ENCODE results near the gene HOXC12.

HOXC12 gene

DNA sequence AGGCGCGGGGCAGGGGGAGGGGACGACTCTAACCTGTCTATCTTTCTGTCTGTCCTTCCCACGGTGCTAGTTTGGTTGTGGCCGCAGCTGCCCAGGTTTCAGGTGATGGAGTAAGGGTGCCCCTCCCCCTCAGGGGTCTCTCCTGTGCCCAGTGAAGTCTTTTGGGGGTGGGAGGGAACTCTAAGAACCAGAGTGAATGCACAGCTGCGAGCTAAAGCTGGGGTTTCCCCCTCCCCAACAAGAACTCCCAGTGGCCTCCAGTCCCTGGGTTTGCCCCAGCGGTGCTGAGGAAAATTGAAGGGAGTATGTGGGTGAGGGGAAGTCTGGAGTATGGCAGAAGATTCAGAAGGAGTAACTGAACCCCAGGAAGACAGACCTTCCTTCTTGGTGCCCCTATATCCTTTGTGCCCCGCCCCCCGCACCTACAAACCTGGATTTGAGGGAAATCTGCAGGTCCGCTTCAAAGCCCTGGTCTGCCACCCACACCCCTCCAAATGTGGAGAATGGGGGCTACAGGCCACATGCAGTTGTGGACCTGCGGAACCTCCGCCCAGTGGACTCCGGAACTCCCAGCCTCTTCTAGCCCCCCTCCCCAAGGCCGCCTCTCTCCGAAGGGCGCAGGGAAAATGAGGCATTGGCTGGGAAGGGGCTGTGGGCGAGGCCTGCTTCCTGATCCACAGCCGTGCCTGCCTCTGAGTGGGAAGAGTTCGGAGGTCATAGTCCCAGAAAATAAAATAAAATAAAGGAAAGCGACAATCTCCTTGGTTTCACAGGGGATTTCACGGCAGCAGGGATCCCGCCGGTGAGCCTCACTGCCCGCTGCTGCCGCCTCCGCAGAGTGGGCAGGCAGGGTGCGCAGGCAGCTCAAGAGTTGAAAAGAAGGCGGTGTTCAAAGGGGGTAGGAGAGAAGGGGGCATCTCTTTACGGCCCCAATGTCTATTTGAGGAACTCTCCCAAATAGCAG lies 41.8 kb downstream of the HOXC12 start:
- DNase-seq (ENCODE audit: low spot score) (no peak), ATAC-seq (ENCODE audit: low read depth) (no peak)
- Histone ChIP-seq H3K4me1 (ENCODE audit: insufficient read depth, poor library complexity, severe bottlenecking) (no peaks in the 10 kb centered on the region), H3K9me3 (ENCODE audit: severe bottlenecking) (no peaks in the 10 kb centered on the region), H3K27ac (ENCODE audit: poor library complexity, severe bottlenecking) (peak overlapping the region; percentile 34), H3K27me3 (ENCODE audit: insufficient read depth, poor library complexity, severe bottlenecking) (peaks cover 98% of the 10 kb centered on the region), H3K4me3 (ENCODE audit: severe bottlenecking) (peak overlapping the region; percentile 29), H3K36me3 (ENCODE audit: low read depth) (no peaks in the 10 kb centered on the region)
- TF ChIP-seq, protein P1, sequence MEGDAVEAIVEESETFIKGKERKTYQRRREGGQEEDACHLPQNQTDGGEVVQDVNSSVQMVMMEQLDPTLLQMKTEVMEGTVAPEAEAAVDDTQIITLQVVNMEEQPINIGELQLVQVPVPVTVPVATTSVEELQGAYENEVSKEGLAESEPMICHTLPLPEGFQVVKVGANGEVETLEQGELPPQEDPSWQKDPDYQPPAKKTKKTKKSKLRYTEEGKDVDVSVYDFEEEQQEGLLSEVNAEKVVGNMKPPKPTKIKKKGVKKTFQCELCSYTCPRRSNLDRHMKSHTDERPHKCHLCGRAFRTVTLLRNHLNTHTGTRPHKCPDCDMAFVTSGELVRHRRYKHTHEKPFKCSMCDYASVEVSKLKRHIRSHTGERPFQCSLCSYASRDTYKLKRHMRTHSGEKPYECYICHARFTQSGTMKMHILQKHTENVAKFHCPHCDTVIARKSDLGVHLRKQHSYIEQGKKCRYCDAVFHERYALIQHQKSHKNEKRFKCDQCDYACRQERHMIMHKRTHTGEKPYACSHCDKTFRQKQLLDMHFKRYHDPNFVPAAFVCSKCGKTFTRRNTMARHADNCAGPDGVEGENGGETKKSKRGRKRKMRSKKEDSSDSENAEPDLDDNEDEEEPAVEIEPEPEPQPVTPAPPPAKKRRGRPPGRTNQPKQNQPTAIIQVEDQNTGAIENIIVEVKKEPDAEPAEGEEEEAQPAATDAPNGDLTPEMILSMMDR (IDR thresholded peaks at IDR 0.05; ENCODE audit: poor library complexity, severe bottlenecking) = no peak

GRCh38 chr12:53997204-53998109 lies 42.8 kb downstream of the HOXC12 start:
- peaks cover 98% of the 10 kb centered on the region for H3K27me3 ChIP-seq (ENCODE audit: insufficient read depth, poor library complexity, severe bottlenecking)
- no peak overlapping the region for H3K27ac ChIP-seq (ENCODE audit: poor library complexity, severe bottlenecking)
- no peak for DNase-seq (ENCODE audit: low spot score)
- no peak overlapping the region for H3K4me3 ChIP-seq (ENCODE audit: severe bottlenecking)
- H3K4me1 ChIP-seq (ENCODE audit: insufficient read depth, poor library complexity, severe bottlenecking) = no peaks in the 10 kb centered on the region
- no peak for ATAC-seq (ENCODE audit: low read depth)
- TF ChIP-seq, protein P1 (IDR thresholded peaks at IDR 0.05; ENCODE audit: poor library complexity, severe bottlenecking) = no peak
- no peaks in the 10 kb centered on the region for H3K9me3 ChIP-seq (ENCODE audit: severe bottlenecking)
- H3K36me3 ChIP-seq (ENCODE audit: low read depth) = no peaks in the 10 kb centered on the region

- DNase-seq (ENCODE audit: low spot score) = no peak
- no peak overlapping the region for H3K4me3 ChIP-seq (ENCODE audit: severe bottlenecking)
- peaks cover 93% of the 10 kb centered on the region for H3K27me3 ChIP-seq (ENCODE audit: insufficient read depth, poor library complexity, severe bottlenecking)
- TF ChIP-seq, protein P1 (IDR thresholded peaks at IDR 0.05; ENCODE audit: poor library complexity, severe bottlenecking) = no peak
- no peaks in the 10 kb centered on the region for H3K9me3 ChIP-seq (ENCODE audit: severe bottlenecking)
- no peak overlapping the region for H3K27ac ChIP-seq (ENCODE audit: poor library complexity, severe bottlenecking)
- H3K36me3 ChIP-seq (ENCODE audit: low read depth) = no peaks in the 10 kb centered on the region
- no peaks in the 10 kb centered on the region for H3K4me1 ChIP-seq (ENCODE audit: insufficient read depth, poor library complexity, severe bottlenecking)
- no peak for ATAC-seq (ENCODE audit: low read depth)
Measured at GRCh38 chr12:53998110-53998899, 43.6 kb downstream of the HOXC12 start.

GRCh38 chr12:53998900-53999236 lies 44.2 kb downstream of the HOXC12 start:
- no peaks in the 10 kb centered on the region for H3K9me3 ChIP-seq (ENCODE audit: severe bottlenecking)
- no peak overlapping the region for H3K27ac ChIP-seq (ENCODE audit: poor library complexity, severe bottlenecking)
- peaks cover 90% of the 10 kb centered on the region for H3K27me3 ChIP-seq (ENCODE audit: insufficient read depth, poor library complexity, severe bottlenecking)
- H3K4me3 ChIP-seq (ENCODE audit: severe bottlenecking) = peak overlapping the region; percentile 44
- DNase-seq (ENCODE audit: low spot score) (no peak), ATAC-seq (ENCODE audit: low read depth) (no peak)
- TF ChIP-seq, protein P1 (IDR thresholded peaks at IDR 0.05; ENCODE audit: poor library complexity, severe bottlenecking) = no peak
- H3K36me3 ChIP-seq (ENCODE audit: low read depth) = no peaks in the 10 kb centered on the region
- H3K4me1 ChIP-seq (ENCODE audit: insufficient read depth, poor library complexity, severe bottlenecking) = no peaks in the 10 kb centered on the region
